ENCODE measurements around the gene HCST.

The HCST gene

GRCh38 chr19:35931161-35931873 is 29.0 kb downstream of the HCST start (continued):
- TF ChIP-seq TCF7L2 (IDR thresholded peaks at IDR 0.05; ENCODE audit: borderline replicate concordance, low read depth, low read length): no peak
- peak; percentile 31; the same call in 1 of the 2 replicates for TF ChIP-seq ZNF366 (tag by site-specific recombination; conservative IDR thresholded peaks at IDR 0.05)
- TF ChIP-seq ZNF664 (tag by site-specific recombination; IDR thresholded peaks at IDR 0.05): no peak; the same call in 1 of the 2 replicates
- no peak for TF ChIP-seq ZNF707 (tag by site-specific recombination; IDR thresholded peaks at IDR 0.05)
- TF ChIP-seq ZNF423 (tag by site-specific recombination; IDR thresholded peaks at IDR 0.05): no peak
- no peak for TF ChIP-seq ZNF560 (tag by site-specific recombination; IDR thresholded peaks at IDR 0.05; ENCODE audit: borderline replicate concordance)
- TF ChIP-seq, protein P1, sequence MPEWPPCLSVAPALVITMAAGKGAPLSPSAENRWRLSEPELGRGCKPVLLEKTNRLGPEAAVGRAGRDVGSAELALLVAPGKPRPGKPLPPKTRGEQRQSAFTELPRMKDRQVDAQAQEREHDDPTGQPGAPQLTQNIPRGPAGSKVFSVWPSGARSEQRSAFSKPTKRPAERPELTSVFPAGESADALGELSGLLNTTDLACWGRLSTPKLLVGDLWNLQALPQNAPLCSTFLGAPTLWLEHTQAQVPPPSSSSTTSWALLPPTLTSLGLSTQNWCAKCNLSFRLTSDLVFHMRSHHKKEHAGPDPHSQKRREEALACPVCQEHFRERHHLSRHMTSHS (tag by site-specific recombination; IDR thresholded peaks at IDR 0.05): no peak
- TF ChIP-seq, protein P2, sequence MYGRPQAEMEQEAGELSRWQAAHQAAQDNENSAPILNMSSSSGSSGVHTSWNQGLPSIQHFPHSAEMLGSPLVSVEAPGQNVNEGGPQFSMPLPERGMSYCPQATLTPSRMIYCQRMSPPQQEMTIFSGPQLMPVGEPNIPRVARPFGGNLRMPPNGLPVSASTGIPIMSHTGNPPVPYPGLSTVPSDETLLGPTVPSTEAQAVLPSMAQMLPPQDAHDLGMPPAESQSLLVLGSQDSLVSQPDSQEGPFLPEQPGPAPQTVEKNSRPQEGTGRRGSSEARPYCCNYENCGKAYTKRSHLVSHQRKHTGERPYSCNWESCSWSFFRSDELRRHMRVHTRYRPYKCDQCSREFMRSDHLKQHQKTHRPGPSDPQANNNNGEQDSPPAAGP (tag by site-specific recombination; IDR thresholded peaks at IDR 0.05): peak; percentile 99
- TF ChIP-seq ZNF221 (tag by site-specific recombination; IDR thresholded peaks at IDR 0.05; ENCODE audit: borderline replicate concordance): no peak
- TF ChIP-seq KLF7 (tag by site-specific recombination; IDR thresholded peaks at IDR 0.05; ENCODE audit: borderline replicate concordance): peak; percentile 95
- TF ChIP-seq SALL2 (tag by site-specific recombination; IDR thresholded peaks at IDR 0.05; ENCODE audit: borderline replicate concordance): no peak
- TF ChIP-seq ZNF571 (tag by site-specific recombination; IDR thresholded peaks at IDR 0.05): no peak
- peak; percentile 78 for TF ChIP-seq YY2 (tag by site-specific recombination; IDR thresholded peaks at IDR 0.05)
- TF ChIP-seq, protein P3, sequence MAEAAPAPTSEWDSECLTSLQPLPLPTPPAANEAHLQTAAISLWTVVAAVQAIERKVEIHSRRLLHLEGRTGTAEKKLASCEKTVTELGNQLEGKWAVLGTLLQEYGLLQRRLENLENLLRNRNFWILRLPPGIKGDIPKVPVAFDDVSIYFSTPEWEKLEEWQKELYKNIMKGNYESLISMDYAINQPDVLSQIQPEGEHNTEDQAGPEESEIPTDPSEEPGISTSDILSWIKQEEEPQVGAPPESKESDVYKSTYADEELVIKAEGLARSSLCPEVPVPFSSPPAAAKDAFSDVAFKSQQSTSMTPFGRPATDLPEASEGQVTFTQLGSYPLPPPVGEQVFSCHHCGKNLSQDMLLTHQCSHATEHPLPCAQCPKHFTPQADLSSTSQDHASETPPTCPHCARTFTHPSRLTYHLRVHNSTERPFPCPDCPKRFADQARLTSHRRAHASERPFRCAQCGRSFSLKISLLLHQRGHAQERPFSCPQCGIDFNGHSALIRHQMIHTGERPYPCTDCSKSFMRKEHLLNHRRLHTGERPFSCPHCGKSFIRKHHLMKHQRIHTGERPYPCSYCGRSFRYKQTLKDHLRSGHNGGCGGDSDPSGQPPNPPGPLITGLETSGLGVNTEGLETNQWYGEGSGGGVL (tag by site-specific recombination; IDR thresholded peaks at IDR 0.05): no peak
- TF ChIP-seq ZNF692 (tag by site-specific recombination; IDR thresholded peaks at IDR 0.05): peak; percentile 99
- TF ChIP-seq OSR2 (tag by site-specific recombination; IDR thresholded peaks at IDR 0.05): peak; percentile 44
- TF ChIP-seq, protein P4, sequence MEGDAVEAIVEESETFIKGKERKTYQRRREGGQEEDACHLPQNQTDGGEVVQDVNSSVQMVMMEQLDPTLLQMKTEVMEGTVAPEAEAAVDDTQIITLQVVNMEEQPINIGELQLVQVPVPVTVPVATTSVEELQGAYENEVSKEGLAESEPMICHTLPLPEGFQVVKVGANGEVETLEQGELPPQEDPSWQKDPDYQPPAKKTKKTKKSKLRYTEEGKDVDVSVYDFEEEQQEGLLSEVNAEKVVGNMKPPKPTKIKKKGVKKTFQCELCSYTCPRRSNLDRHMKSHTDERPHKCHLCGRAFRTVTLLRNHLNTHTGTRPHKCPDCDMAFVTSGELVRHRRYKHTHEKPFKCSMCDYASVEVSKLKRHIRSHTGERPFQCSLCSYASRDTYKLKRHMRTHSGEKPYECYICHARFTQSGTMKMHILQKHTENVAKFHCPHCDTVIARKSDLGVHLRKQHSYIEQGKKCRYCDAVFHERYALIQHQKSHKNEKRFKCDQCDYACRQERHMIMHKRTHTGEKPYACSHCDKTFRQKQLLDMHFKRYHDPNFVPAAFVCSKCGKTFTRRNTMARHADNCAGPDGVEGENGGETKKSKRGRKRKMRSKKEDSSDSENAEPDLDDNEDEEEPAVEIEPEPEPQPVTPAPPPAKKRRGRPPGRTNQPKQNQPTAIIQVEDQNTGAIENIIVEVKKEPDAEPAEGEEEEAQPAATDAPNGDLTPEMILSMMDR (tag by site-specific recombination; IDR thresholded peaks at IDR 0.05): peak; percentile 100
- TF ChIP-seq RBAK (tag by site-specific recombination; IDR thresholded peaks at IDR 0.05): no peak
- no peak for TF ChIP-seq ZNF416 (tag by site-specific recombination; IDR thresholded peaks at IDR 0.05)
- no peak for TF ChIP-seq BCL11B (tag by site-specific recombination; IDR thresholded peaks at IDR 0.05; ENCODE audit: low read depth)
- TF ChIP-seq ZNF76 (tag by site-specific recombination; IDR thresholded peaks at IDR 0.05; ENCODE audit: borderline replicate concordance, low read depth): peak; percentile 100
- TF ChIP-seq SP3 (tag by site-specific recombination; IDR thresholded peaks at IDR 0.05): peak; percentile 100
- no peak for TF ChIP-seq ZNF768 (tag by site-specific recombination; IDR thresholded peaks at IDR 0.05)
- TF ChIP-seq ZNF292 (tag by site-specific recombination; IDR thresholded peaks at IDR 0.05; ENCODE audit: borderline replicate concordance, low read depth): no peak
- no peak for TF ChIP-seq ZNF280C (tag by site-specific recombination; IDR thresholded peaks at IDR 0.05)
- no peak for TF ChIP-seq ZNF26 (tag by site-specific recombination; IDR thresholded peaks at IDR 0.05)
- no peak for TF ChIP-seq GFI1B (tag by site-specific recombination; IDR thresholded peaks at IDR 0.05)
- peak; percentile 93 for TF ChIP-seq ZNF2 (tag by site-specific recombination; IDR thresholded peaks at IDR 0.05)
- no peak for TF ChIP-seq ZNF302 (tag by site-specific recombination; IDR thresholded peaks at IDR 0.05; ENCODE audit: low read depth)
- no peak; the same call in 1 of the 2 replicates for TF ChIP-seq ZNF558 (tag by site-specific recombination; IDR thresholded peaks at IDR 0.05)

Data from HEK293 (cell line).